H1 (cell line): ENCODE results near the gene KREMEN1. TPM values are rescaled to one million over a fixed set of nuclear protein-coding genes. Genes with fewer than 3 reads are reported as not detected.

Source experiments
- BCL11A ChIP-seq, 2 experiments: IDR thresholded peaks; one replicate each; pipeline ENCODE4 v1.6.1; 2011; ENCODE audit warnings: low read depth in 2 of 2, low read length in 2 of 2, mild to moderate bottlenecking in 2 of 2
- EGR1 ChIP-seq: IDR thresholded peaks from 2 replicates; pipeline ENCODE4 v1.6.1; 2011; ENCODE audit warnings: low read depth, low read length, borderline replicate concordance
- EP300 ChIP-seq, 2 experiments: IDR thresholded peaks; 1 replicate in 1 of 2; 2 replicates in 1 of 2; pipeline ENCODE4 v1.6.1; 2011 to 2012; ENCODE audit warnings: low read depth in 2 of 2, low read length in 2 of 2, mild to moderate bottlenecking in 2 of 2, borderline replicate concordance in 1 of 2, inconsistent platforms in 1 of 2, moderate library complexity in 1 of 2
- MAFK ChIP-seq: IDR thresholded peaks from 2 replicates; pipeline ENCODE4 v1.6.1; 2012; ENCODE audit warnings: low read depth, mild to moderate bottlenecking, improper control_type of control experiment, low read length
- RAD21 ChIP-seq, 2 experiments: IDR thresholded peaks in 1 of 2; conservative IDR thresholded peaks in 1 of 2; 2 replicates each; pipeline ENCODE4 v1.6.1; 2011; ENCODE audit warnings: low read depth in 2 of 2, low read length in 2 of 2, improper control_type of control experiment in 1 of 2, inconsistent platforms in 1 of 2, mild to moderate bottlenecking in 1 of 2, moderate library complexity in 1 of 2
- SP4 ChIP-seq: IDR thresholded peaks from 2 replicates; pipeline ENCODE4 v1.6.1; 2012; ENCODE audit warnings: low read length, inconsistent platforms
- ZNF274 ChIP-seq: IDR thresholded peaks from 2 replicates; pipeline ENCODE4 v1.7.0; 2012; ENCODE audit warnings: low read length, borderline replicate concordance; ENCODE audit errors: extremely low read depth
- polyA plus RNA-seq, 7 experiments: library from polyadenylated mRNA; depleted of rRNA in 3 of 7; stranded (reverse) in 5 of 7; unstranded in 2 of 7; fragments of >200 nt in 5 of 7; fragments of 200-250 nt in 2 of 7; gene quantifications; 1 replicate in 5 of 7; 2 replicates in 1 of 7; 4 replicates in 1 of 7; pipeline versions ENCODE4 v1.2.1 to v1.2.3, GENCODE V29; 2011 to 2013; ENCODE audit warnings: missing spikeins in 2 of 7, mixed read lengths in 2 of 7
- total RNA-seq: library from RNA; stranded (reverse); fragmentation: NEBNext Ultra II Directional; extraction: Animal tissue kit (Norgen Biotek cat#: 25700); gene quantifications from 2 replicates; pipeline ENCODE4 v1.2.1, GENCODE V29; 2021

Gene KREMEN1
- total and polyA plus RNA-seq, 2 of the 8 experiments (the other 6 are each of a cell fraction or from before 2014, with no cell fraction given): 2.1 to 3.2 TPM

- no peak for TF ChIP-seq MAFK
- TF ChIP-seq SP4: no peak
- no peak for TF ChIP-seq EP300 (IDR thresholded peaks at IDR 0.05; ENCODE audit: borderline replicate concordance in 1 of 2, low read depth in 2 of 2, low read length in 2 of 2)
- no peak for TF ChIP-seq BCL11A (IDR thresholded peaks at IDR 0.05; ENCODE audit: low read depth in 2 of 2, low read length in 2 of 2)
- TF ChIP-seq EGR1: no peak
- no peak for TF ChIP-seq RAD21 (IDR thresholded peaks at IDR 0.05 in 1 of 2, conservative IDR thresholded peaks at IDR 0.05 in 1 of 2; ENCODE audit: low read depth in 2 of 2, low read length in 2 of 2)
- no peak for TF ChIP-seq ZNF274
- TF ChIP-seq, all 59 proteins: peak for 0
These were observed 49.2 kb downstream of the KREMEN1 start (continued) for GRCh38 chr22:29122041-29122440.
